AG08396 (cell line): ENCODE measurements around the gene ARHGAP22.

Source experiments
- DNase-seq: peaks from one replicate; pipeline ENCODE4 v3.0.0; 2012; ENCODE audit warnings: low spot score, mixed read lengths

Gene ARHGAP22

GRCh38 chr10:48463318-48464003 is 141.4 kb downstream of the ARHGAP22 start:
- DNase-seq = peak; percentile 64

- no peak for DNase-seq
Measured at GRCh38 chr10:48462482-48463020, 142.3 kb downstream of the ARHGAP22 start.

- DNase-seq = no peak
Measured at GRCh38 chr10:48461623-48462481, 143.0 kb downstream of the ARHGAP22 start.

GRCh38 chr10:48460182-48460581 is 144.7 kb downstream of the ARHGAP22 start:
- no peak for DNase-seq

GRCh38 chr10:48459270-48460150 is 145.4 kb downstream of the ARHGAP22 start:
- DNase-seq = no peak

GRCh38 chr10:48458662-48459048 is 146.2 kb downstream of the ARHGAP22 start:
- no peak for DNase-seq

- DNase-seq = no peak
Measured at GRCh38 chr10:48457949-48458661, 146.8 kb downstream of the ARHGAP22 start.

- no peak for DNase-seq
Measured at GRCh38 chr10:48456808-48457761, 147.8 kb downstream of the ARHGAP22 start.

- no peak for DNase-seq
Measured at GRCh38 chr10:48456361-48456804, 148.5 kb downstream of the ARHGAP22 start.

- DNase-seq = no peak
Measured at GRCh38 chr10:48455392-48456151, 149.3 kb downstream of the ARHGAP22 start.

GRCh38 chr10:48455055-48455391 is 149.8 kb downstream of the ARHGAP22 start:
- no peak for DNase-seq

- no peak for DNase-seq
Measured at GRCh38 chr10:48454302-48455054, 150.4 kb downstream of the ARHGAP22 start.

GRCh38 chr10:48453451-48454301 is 151.2 kb downstream of the ARHGAP22 start:
- DNase-seq = peak; percentile 1

GRCh38 chr10:48452879-48453412 is 151.9 kb downstream of the ARHGAP22 start:
- DNase-seq = no peak

GRCh38 chr10:48451969-48452878 is 152.6 kb downstream of the ARHGAP22 start:
- no peak for DNase-seq

GRCh38 chr10:48450741-48451466 is 154.0 kb downstream of the ARHGAP22 start:
- no peak for DNase-seq
